SKM-1 treated with dmso at 0.1 percent for 144 hours (cell line): ENCODE measurements around the gene TOB2.
A peak's percentile ranks its signal among the peaks of the same experiment; 100 is the strongest.

Experiments used
- DNase-seq: peaks from one replicate; lab custom pipeline; 2025; ENCODE audit not compliant: unreplicated experiment; lab: John Stamatoyannopoulos, UW

The TOB2 gene, protein sequence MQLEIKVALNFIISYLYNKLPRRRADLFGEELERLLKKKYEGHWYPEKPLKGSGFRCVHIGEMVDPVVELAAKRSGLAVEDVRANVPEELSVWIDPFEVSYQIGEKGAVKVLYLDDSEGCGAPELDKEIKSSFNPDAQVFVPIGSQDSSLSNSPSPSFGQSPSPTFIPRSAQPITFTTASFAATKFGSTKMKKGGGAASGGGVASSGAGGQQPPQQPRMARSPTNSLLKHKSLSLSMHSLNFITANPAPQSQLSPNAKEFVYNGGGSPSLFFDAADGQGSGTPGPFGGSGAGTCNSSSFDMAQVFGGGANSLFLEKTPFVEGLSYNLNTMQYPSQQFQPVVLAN

GRCh38 chr22:41446639-41447434 is at the start of gene TOB2:
Gene TOB2 (minus strand): TSS chr22:41446801. CDS start chr22:41437345, 9,456 bp downstream.
- peak; percentile 86 for DNase-seq

- no peak for DNase-seq
These were observed 44.9 kb upstream of the TOB2 start for GRCh38 chr22:41491374-41492100.

- no peak for DNase-seq
These were observed 42.2 kb upstream of the TOB2 start for GRCh38 chr22:41488596-41489385.

GRCh38 chr22:41488076-41488475 is 41.5 kb upstream of the TOB2 start:
- no peak for DNase-seq

DNA sequence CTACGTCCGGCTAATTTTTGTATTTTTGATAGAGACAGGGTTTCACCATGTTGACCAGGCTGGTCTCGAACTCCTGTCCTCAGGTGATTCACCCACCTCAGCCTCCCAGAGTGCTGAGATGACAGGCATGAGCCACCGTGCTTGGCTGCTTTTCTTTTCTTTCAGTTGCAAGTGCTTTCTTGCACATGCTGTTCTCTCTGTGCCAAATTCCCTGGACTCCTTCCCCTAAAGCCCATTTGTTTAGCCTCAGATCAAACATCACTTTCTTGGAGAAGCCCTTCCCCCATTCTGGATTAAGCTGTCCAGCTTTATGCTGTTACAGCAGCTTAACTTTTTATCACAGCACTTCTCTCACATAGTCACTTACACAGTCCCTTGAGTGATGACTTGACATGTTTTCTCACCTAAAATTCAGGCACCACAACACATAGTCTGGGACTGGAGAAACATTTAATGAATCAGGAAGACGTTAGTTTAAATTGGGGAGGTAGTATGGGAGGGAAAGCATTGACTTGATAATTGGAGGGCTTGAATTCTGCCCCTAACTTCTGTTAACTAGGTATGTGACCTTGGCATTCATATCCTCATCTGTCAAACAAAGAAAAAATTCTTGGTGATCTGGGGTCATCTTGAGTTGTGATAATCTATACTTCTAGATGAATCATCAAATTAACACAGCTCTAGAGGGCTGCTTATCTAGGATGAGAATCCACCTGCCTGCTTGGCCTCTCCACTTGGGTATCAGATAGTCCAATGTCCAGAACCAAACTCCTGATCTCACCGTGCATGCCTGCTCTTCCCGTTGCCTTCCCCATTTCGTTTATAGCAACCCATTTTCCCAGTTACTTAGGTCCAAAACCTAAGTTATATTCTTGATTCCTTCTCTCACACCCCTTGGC is 40.7 kb upstream of the TOB2 start:
- no peak for DNase-seq

DNA sequence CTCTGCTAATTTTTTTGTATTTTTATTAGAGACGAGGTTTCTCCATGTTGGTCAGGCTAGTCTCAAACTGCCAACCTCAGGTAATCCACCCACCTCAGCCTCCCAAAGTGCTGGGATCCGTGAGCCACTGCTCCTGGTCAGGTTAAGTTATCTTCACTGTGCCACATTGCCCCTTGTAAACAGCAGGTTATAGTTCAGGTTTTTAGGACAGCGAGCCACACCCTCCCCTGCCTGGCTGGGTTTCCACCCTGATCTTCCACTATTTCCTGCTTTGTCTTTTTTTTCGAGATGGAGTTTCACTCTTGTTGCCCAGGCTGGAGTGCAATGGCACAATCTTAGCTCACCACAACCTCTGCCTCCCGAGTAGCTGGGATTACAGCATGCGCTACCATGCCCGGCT is 38.4 kb upstream of the TOB2 start:
- DNase-seq, result no peak

DNA sequence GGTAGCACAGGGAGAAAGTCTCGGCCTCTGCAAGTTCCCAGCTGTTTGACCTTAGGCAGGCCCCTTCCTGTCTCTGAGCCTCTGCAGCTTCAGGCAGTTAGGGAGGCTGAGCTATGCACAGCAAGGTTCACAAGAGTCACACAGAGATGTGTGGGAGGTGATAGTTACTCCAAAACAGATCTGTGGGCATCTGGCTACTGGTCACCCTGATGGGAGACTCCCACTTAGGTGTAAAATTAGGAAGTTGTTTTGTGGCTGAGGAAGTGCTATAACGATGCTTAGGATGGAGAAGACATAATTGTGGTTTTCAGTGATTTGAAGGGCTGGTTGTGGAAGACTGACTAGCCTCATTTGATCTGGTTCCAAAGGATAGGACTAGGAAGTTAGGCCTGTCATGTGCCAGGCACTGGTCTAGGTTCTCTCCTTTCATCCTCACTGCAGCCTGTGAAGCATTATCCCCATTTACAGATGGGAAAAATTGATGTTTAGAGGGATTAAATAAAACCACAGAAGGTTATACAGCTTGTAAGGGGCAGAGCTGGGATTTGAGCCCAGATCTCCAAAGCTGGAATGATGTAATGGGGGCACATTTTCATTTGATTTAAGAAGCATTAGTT is 35.8 kb upstream of the TOB2 start:
- DNase-seq, result no peak

DNA sequence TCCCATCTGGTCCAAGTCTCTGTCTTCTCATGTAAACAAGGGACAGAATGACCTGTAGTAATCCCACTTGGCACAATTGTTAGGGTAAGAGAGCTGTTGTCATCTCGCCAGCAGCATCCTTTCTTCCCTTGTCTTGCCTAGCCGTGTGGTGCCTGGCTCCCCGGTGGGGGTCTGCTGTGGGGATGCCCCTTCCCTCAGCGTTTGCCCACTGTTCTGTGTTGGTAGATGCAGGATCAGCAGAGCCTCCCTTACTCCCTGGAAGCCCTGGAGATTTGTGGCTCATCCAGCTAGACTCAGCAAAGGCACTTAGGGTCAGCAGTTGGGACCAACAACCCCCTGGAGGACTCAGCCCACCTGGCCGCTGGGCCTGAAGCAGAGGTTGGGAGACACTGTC is 35.3 kb upstream of the TOB2 start:
- no peak for DNase-seq

GRCh38 chr22:41481131-41481830 is 34.7 kb upstream of the TOB2 start:
- DNase-seq, result no peak

DNA sequence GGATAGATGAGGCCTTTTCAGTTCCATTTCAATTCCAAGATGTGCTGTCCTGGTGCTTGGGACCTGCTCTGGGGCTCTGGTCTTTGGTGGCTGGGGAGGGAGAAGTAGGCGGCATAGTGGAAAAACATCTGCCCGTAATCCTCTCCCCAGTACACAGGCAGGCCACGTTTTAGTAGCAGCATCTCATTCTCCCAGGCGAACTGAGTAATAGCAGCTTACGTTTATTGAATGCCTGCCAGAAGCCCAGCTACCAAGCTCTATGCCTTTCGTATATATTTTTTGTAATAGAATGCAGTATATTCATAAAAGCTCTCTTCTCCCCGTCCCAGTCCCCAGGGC is 33.8 kb upstream of the TOB2 start:
- no peak for DNase-seq

DNA sequence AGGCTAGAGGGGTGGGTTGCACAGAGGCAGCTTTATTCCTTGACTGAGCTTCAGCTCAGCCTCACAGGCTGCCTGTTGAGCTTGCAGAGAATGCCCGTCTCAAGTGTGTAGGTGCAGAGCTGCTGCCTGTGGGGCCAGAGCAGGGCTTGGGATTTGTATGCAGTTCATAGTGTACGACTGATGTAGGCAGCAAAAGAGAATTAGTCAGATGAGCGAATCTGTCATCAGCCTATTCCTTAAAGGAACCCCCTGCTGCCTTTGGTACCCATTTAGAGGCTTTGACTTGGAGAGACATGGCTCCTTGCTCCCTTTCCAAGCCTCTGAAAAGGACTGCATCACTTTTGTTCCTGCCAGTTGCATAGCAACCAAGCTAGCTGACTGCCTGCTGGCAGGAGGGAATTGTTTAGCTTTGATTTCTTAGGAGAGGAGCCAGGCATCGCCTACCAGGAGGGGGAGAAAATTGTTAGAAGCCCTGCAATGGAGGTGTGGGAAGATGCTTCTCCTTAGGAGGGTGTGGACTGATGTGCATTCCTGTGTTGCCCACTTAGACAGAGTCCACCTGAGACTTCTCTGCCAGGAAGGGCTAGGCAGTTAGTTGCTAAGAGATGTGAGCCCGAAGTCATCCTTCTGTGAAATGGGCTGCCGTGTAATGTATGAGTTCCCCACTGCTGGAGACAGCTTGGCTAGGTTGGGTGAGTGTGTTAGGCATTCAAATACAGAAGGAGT is 33.2 kb upstream of the TOB2 start:
- no peak for DNase-seq

DNA sequence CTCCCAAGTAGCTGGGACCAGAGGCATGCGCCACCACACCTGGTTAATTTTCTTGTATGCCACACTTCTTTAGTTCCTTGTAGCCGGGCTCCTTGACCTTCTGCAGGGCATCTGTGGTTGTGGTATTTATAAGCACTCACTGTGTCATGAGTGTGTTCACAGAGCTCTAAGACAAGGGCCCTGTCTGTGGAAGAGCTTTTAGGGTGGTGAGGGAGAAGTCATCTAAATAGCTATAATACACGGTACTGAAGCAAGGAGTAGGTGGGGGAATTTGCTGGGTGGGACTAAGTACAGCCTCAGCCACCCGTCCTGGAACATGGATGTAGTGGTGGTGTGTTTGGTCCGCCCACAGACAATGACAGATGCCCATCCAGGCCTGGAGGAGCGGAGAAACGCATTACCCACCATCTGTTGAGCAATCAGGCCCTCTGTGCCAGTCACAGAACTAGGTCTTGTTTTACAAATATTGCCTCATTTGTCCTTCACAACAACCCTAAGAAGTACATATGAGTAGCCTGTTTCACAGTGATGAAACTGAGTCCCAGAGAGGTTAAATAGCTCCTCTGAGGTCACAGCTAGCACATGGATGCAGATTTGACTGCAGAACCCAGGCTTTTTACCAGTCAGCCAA is 32.4 kb upstream of the TOB2 start:
- no peak for DNase-seq

- no peak for DNase-seq
These were observed 31.9 kb upstream of the TOB2 start for GRCh38 chr22:41478473-41478872.

- no peak for DNase-seq
These were observed 28.4 kb upstream of the TOB2 start for GRCh38 chr22:41474872-41475451.

DNA sequence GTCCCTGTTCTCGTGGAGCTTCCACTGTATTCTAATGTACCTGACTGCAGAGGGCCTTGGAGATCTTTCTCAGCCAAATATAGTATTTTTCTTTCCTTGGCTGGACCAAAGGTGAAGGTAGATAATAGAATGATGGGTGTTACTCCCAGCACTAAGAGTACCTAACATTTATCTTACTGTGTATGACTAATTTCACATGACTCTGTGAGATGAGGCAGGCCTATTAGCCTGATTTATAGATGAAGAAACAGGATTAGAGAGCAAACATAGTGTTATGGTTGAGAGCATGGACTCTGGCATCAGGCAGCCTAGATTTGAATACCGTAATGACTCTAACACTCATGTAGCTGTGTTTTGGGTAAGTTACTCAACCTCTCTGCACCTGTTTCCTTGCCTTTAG is 25.0 kb upstream of the TOB2 start:
- DNase-seq, result no peak

GRCh38 chr22:41470886-41471285 is 24.3 kb upstream of the TOB2 start:
- no peak for DNase-seq

DNA sequence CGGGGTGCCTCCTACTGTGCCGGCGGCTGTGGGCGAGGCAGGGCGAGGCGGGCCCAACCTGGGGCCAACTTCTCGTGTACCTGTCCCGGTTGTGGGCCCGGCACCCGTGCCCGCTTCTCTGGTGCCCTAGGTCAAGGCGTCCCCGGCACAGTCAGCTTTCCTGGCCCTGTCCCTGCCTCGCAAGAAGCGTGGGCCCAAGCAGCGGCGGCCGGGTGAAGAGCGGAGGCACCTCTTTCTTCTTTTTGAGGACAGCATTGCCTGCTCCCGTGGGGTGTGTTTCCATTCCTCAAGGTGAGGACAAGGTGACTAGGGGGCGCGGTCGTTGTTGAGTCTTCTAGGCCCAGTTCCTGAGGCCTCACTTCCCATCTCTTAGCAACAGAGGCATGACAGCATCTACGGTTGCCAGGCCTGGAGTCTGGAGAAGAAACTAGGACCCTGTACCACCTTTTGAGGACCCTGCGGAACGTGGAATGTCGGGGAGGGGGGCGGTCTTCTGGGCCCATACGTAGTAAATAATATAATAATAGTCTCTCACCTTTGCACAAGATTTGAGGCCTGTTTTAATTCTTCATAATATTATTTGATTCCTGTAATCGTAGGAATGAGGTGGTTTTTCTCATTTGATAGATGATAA is 22.7 kb upstream of the TOB2 start:
- peak; percentile 46 for DNase-seq
